HG02571 (cell line): Measurements from ENCODE around the gene NFE2L1.
"Not testable (repeated sequence)": the region's sequence is repeated elsewhere in the genome, so short reads cannot be mapped to it uniquely, and the experiment has no call there.

ENCODE experiments used
- ATAC-seq: cut with Tn5 transposase; IDR thresholded peaks from one replicate; pipeline ENCODE4 v1.9.1; 2021; ENCODE audit warnings: mild to moderate bottlenecking, moderate library complexity; ENCODE audit not compliant: unreplicated experiment

NFE2L1 gene

DNA sequence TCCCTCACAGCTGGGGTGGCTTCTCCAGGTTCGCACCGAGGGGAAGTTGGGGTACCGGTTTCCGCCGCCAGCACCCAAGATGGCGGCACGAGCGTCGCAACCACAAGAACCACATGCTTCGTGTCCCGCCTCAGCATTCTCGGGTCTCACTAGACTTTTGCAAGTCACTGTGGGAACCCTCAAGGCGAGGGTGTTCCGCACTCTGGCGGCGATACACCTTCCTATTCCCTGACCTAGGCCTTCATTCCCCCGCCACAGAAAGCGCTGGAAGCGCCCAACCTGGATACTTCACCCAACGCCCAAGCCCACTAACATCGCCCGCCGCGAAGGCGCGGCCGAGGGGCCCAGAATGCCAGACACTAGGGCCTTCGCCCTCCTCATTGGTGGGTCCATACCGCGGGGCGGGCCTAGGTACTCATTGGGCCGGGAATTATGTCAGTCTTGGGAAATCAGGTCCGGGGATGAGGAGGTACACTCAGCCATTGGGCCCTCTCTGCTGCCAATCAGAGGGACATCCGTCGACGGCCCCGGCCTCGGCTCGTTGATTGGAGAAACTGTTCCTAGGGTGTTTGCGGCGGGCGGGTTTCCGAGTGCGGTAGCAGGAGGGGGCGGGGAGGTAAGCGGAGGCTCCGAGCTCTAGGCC is at the start of gene NFE2L1:
Gene NFE2L1 (plus strand): TSS at position 619 of the 643 bp plus-strand sequence. CDS start 2,760 bp downstream, outside the sequence.
- ATAC-seq, result peak; percentile 90

GRCh38 chr17:47999582-47999981 is 48.6 kb upstream of the NFE2L1 start:
- no peak for ATAC-seq

DNA sequence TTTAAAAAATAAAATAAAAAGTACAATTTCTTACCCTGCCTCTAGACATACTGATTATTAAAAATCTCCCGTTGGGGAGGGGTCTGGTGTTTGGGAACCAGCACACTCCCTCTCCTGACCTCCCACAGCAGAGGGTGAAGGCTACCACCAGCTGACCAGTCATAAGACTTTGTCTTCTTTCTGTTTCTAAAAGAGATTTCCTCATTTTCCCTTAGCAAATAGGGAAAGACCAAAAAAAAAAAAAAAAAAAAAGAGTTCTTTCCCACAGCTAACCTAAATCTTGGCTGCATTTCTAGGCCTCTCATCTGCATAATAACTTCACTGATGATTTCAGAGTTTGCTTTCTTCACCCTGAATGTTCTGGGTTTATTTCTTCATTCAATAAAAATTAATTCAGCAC is 47.0 kb upstream of the NFE2L1 start:
- ATAC-seq, result no peak

GRCh38 chr17:48001657-48002056 is 46.5 kb upstream of the NFE2L1 start:
- ATAC-seq, result not testable (repeated sequence)

DNA sequence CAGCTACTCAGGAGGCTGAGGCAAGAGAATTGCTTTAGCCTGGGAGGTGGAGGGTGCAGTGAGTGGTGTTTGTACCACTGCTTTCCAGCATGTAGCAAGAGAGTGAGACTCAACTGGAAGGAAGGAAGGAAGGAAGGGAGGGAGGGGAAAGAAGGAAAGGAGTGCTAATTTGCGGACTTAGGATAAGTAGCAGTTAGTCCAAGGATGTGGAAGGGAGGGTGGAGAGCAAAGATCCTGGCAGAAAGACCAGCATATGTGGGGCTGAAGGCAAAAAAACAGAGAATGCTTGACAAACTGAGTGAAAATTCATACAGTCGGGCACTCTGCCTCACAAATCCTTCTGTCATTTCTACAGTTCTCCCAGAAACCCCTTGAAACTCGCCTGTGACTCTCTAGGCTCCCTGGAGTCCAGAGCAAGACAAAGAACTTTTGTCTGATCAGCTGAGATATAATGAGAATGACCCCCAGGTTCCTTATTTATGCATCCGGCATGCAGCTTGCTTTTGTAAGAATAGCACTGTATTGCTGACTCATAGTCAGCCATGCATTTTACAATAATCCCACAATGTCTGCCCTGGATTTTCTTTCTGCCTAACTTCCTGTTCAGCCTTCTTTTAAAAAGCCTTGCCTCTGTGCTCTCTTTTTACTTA is 45.8 kb upstream of the NFE2L1 start:
- no peak for ATAC-seq

DNA sequence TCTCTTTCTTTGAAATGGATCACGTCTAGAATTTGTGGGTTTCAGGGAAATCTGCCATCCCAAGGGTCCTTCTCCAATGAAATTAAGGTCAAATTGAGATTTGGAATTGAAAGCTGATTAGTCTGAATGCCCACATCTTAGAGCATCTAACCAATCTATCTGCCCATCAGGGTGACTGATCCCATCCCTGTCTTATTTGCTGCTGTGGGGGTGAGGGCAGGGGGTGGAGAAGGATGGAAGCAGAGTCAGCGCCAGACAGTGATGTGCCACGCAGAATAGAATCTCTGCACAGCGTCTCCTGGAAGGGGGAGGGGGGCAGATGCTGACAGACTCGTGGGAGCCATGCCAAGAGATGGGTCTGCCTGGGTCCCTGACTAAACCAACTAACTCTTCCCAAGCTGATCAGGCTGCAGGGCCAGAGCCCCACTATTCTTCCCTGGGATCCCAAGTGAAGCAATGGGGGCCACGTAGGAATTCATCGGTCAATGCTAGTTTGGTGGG is 45.2 kb upstream of the NFE2L1 start:
- no peak for ATAC-seq

DNA sequence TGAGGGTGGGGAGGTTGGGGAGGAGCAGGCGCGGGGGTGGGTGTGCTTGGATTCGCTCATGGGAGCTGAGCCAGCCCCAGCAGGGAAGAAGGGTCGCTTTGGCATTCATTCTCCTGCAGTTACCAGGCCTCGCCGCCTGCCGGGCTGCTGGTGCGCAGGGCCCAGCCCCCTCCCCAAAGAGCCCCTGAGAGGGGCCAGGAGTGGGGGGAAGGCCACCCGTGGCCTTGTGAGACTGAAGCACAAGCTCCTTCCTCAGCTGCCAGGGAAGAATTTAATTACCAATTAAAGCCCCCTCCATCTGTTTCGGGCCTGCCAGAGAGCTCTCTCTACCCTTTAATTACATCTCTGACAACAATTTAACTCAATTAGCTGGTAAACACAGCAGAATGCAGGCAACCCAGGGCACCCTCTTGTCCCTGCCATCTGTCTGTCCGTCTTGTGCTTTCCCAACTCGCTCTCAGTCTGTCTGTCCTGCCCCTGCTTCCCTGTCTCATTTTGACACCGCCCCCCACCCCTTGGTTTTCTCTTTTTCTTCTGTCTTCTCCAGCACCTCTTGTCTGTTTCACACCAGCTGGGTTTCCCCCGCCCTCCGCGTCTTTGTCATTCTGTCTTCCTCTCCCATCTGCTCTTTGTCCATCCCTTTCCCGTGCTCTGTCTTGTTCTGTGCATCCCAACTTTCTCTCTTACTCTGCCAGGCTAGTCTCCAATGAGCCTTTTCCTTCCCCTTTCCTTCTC is 44.6 kb upstream of the NFE2L1 start:
- ATAC-seq, result no peak

- no peak for ATAC-seq
These were observed 43.2 kb upstream of the NFE2L1 start for GRCh38 chr17:48004983-48005382.

GRCh38 chr17:48006936-48007709 is 41.0 kb upstream of the NFE2L1 start:
- no peak for ATAC-seq

DNA sequence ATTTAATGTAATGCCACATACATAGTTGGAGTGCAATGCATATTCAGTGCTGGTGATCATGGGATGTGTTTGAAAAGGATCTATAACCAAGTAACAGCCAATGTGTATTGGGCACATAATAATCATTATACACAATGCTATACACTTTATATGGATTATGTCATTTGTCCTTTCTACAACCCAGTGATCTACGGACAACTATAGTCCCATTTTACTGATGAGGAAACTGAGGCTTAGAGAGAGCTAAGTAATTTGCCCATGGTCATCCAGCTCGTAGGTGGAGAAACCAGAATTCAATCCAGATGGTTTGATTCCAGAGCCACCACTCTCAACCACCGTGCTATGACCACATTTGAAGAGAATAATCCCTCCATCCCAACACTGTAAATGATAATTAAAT is 38.0 kb upstream of the NFE2L1 start:
- no peak for ATAC-seq

DNA sequence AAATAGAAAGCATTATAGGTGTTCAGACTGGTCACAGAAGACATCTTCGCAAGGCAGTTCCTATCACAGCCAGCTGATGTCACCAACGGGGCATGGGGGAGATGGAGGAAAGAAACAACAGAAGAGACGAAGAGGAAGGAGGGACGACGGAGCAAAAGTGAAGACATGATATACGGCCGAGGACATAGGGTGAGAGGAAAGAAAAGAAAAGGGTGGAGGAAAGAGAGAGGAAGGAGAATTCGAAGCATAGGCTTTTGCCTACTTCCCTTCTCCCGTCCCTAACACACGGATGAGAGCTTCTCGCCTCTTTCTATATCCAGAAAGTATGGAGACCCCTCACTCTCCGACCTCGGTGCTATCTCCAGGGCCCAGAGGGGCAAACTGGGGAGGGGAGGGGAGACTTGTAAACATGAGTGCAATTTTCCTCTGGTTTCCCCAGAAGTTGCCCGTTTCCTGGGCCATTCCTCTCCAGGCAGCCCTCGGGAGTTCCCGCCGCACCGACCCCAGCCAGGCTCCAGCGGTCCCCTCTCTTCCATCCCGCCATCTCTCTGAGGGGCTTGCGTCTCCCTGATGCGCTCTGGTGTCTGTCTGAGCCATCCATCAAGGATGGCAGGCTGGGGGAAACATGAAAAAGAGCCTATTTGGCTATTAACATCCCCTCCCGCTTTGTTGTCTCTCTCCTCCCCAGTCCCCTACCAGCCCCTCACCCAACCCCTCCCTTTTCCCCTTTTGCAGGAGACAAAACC is 36.6 kb upstream of the NFE2L1 start:
- no peak for ATAC-seq

GRCh38 chr17:48012151-48012520 is 36.0 kb upstream of the NFE2L1 start:
- ATAC-seq, result peak; percentile 45

- ATAC-seq, result no peak
These were observed 35.5 kb upstream of the NFE2L1 start for GRCh38 chr17:48012654-48013053.

GRCh38 chr17:48013876-48014594 is 34.1 kb upstream of the NFE2L1 start:
- no peak for ATAC-seq

DNA sequence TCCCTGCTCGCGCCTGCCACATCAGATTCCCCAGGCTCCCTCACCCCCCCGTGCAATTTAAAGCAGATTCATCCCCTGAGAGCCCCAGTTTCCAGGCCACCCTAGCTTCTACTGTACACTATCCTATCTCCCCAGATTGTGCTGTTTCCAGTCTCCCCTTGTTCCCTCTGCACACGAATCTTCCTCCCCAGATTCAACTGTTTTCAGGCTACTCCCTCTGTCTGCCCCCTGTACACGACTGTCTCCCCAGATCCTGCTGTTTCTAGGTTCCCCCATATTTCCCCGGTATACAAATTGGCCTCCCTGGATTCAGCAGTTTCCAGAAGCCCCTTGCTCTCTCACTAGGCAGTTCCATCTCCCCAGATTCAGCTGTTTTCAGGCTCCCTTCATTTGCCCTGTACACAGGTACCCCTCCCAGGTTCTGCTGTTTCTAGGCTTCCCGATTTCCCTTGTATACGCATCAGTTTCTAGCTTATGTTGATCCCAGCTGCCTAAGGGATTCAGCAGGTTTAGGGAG is 33.5 kb upstream of the NFE2L1 start:
- ATAC-seq, result no peak

- ATAC-seq, result no peak
These were observed 32.0 kb upstream of the NFE2L1 start for GRCh38 chr17:48016112-48016511.

DNA sequence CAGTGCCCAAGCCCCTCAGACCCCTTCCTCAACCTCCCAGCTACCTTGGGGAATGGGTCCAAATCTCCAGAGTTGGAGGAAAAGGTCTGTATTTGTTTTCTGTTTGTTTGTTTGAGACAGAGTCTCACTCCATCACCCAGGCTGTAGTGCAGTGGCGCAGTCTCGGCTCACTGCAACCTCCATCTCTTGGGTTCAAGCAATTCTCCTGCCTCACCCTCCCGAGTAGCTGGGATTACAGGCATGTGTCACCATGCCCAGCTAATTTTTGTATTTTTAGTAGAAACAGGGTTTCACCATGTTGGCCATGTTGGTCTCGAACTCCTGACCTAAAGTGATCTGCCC is 30.4 kb upstream of the NFE2L1 start:
- not testable (repeated sequence) for ATAC-seq

- ATAC-seq, result no peak
These were observed 26.2 kb upstream of the NFE2L1 start for GRCh38 chr17:48021934-48022333.

- ATAC-seq, result no peak
These were observed 25.3 kb upstream of the NFE2L1 start for GRCh38 chr17:48022901-48023300.
